DMS153 treated with DMSO at 0.1 percent for 48 hours (cell line): Measurements from ENCODE around the gene TMEM174.
"Not testable (repeated sequence)": the region's sequence is repeated elsewhere in the genome, so short reads cannot be mapped to it uniquely, and the experiment has no call there.

Source experiments
- DNase-seq: peaks from one replicate; lab custom pipeline; 2025; ENCODE audit not compliant: unreplicated experiment; lab: John Stamatoyannopoulos, UW

The TMEM174 gene

GRCh38 chr5:73218552-73219171 lies 45.7 kb downstream of the TMEM174 start:
- DNase-seq, result no peak

GRCh38 chr5:73219336-73219735 lies 46.3 kb downstream of the TMEM174 start:
- DNase-seq, result not testable (repeated sequence)

GRCh38 chr5:73221161-73221560 lies 48.2 kb downstream of the TMEM174 start:
- DNase-seq, result no peak

GRCh38 chr5:73221726-73222125 lies 48.7 kb downstream of the TMEM174 start:
- no peak for DNase-seq

- no peak for DNase-seq
Measured at GRCh38 chr5:73222173-73222572, 49.2 kb downstream of the TMEM174 start.
